Measurements from ENCODE around the gene IL1A. TPM values are rescaled to one million over a fixed set of nuclear protein-coding genes. Genes with fewer than 3 reads are reported as not detected.
A peak's percentile ranks its signal among the peaks of the same experiment; 100 is the strongest.

IL1A gene
- total RNA-seq, 1 donor, result 0.90 TPM

DNA sequence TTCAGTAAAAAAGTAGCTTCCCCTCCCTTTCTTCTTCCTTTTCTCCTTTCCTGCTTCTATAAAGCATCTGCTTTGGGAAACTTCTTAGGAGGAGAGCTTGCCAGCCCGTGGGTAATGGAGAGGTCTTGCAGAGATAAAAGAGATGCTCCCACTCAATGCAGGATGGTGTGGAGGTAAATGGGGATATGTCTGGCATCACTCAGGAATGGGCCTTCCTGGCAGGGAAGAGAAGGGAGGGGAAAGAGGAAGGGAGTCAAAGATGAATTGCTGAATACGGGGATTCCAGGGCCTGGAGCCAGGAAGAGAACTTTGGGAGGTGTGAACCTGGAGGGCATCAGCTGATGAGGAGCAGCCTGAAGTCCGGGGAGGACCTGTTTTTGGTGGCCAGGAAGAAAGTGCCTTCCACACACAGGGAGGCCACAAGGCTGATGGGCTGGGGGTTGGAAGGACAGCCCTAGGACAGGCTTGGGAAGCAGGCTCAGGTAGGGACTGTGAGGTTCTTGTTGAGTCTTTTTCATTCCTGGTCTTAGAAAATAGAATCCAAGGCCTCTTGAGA is 27.1 kb upstream of the IL1A start:
- TF ChIP-seq, protein P1, sequence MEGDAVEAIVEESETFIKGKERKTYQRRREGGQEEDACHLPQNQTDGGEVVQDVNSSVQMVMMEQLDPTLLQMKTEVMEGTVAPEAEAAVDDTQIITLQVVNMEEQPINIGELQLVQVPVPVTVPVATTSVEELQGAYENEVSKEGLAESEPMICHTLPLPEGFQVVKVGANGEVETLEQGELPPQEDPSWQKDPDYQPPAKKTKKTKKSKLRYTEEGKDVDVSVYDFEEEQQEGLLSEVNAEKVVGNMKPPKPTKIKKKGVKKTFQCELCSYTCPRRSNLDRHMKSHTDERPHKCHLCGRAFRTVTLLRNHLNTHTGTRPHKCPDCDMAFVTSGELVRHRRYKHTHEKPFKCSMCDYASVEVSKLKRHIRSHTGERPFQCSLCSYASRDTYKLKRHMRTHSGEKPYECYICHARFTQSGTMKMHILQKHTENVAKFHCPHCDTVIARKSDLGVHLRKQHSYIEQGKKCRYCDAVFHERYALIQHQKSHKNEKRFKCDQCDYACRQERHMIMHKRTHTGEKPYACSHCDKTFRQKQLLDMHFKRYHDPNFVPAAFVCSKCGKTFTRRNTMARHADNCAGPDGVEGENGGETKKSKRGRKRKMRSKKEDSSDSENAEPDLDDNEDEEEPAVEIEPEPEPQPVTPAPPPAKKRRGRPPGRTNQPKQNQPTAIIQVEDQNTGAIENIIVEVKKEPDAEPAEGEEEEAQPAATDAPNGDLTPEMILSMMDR (IDR thresholded peaks at IDR 0.05; ENCODE audit: insufficient read depth, low read length), result no peak
- no peak for DNase-seq (ENCODE audit: low read depth)
- H3K4me3 ChIP-seq (ENCODE audit: low read depth, low read length), result no peak overlapping the region

DNA sequence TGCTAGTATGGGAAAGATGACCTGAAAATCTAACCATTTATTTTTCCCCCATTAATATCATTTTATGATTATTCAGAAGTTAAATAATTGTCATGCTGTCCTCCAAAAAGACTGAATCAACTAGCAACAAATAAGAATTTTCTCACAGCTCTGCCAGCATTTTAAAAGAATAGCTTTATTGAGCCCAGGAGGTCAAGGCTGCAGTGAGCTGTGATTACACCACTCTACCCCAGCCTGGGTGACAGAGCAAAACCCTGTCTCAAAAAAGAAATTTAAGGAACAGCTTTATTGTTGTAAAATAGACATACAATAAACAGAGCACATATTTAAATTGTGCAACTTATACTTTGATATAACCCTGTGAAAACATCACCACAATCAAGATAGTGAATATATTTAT is 24.8 kb upstream of the IL1A start:
- H3K4me3 ChIP-seq (ENCODE audit: low read depth, low read length), result no peak overlapping the region
- no peak for DNase-seq (ENCODE audit: low read depth)
- TF ChIP-seq, protein P1 (IDR thresholded peaks at IDR 0.05; ENCODE audit: insufficient read depth, low read length), result no peak

GRCh38 chr2:112807233-112807807 is 23.0 kb upstream of the IL1A start:
- DNase-seq (ENCODE audit: low read depth), result no peak
- TF ChIP-seq, protein P1 (IDR thresholded peaks at IDR 0.05; ENCODE audit: insufficient read depth, low read length), result peak; percentile 28
- H3K4me3 ChIP-seq (ENCODE audit: low read depth, low read length), result no peak overlapping the region

DNA sequence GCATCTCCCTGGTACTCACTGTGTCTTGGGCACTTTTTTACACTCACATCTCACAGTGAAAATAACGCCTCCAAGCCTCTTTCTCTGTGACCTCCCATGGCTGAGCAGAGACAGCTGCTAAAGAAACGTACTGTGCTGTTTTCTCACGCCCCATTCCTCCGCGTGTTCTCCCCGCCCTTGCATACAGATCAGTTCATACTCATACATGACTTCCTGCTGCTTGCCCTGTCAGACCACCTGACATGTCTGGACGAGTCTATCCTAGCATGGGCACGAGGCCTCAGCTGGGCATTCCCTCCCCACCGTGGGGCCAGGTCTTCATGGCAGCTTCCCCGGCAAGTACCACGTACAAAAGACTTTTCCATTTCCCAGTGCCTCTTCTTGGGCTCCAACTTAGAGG is 21.2 kb upstream of the IL1A start:
- H3K4me3 ChIP-seq (ENCODE audit: low read depth, low read length), result no peak overlapping the region
- no peak for DNase-seq (ENCODE audit: low read depth)
- TF ChIP-seq, protein P1 (IDR thresholded peaks at IDR 0.05; ENCODE audit: insufficient read depth, low read length), result no peak

DNA sequence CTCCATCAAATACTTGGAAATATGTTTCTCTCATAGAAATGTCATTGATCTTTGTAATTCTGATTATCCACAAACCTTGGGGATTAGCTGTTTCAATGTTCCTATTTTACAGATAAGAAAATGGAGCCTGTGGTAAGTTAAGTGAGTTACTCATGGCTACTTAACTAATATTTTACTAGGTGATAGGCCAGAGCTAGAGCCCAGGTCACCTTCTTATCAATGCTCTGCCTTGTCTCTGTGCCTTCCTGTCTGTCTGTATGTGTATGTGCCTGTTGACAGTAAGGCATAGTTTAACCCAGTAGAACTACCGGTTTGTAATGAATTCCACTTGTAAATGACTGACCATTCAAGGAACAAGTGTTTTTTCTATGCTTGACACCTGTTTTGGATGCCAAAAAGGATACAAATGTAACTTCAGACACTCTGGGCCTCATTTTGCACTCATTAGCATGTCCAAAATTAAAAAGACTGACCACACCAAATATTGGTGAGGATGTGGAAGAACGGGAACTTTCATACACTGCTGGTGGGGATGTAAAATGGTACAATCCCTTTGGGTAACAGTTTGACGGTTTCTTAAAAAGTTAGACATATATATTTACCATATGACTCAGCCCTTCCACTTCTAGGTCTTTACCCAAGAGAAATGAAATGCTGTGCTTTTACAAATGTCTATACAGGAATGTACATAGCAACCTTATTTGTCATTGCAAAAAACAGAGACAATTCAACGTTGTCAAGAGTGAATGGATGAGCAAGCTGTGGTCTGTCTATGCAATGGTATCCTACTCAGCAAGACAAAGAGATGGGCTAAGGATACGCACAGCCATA is 19.6 kb upstream of the IL1A start:
- peak; percentile 57 for DNase-seq (ENCODE audit: low read depth)
- TF ChIP-seq, protein P1 (IDR thresholded peaks at IDR 0.05; ENCODE audit: insufficient read depth, low read length), result no peak
- no peak overlapping the region for H3K4me3 ChIP-seq (ENCODE audit: low read depth, low read length)

DNA sequence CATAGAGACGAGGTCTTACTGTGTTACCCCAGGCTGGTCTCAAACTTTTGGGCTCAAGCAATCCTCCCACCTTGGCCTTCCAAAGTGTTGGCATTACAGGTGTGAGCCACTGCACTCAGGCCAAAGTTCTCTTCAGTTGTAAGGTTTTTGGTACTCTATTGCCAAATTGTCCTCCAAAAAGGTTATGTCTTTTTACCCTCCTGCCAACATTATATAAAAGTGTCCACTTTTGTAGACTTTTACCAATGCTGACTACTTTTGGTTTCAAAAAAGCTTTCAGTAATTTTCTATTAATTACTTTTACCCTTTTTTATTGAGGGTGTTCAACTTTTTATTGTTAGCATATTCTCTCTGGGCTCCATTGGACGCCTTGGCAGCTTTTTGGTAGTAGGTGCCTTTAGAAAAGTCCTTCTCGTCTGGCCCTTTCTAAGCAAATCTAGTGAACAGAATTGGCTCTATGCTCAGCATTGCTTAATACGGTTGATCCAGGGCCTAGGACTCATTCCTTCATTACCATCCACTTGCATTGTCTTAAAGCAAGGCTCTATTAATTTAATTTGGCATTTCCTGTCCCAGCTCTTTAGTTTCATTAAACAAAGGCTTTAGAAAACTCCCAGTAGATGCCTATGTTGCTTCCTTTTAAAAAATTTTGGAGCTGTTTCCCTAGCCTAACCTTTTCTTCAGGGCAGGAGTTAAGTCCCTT is 16.7 kb upstream of the IL1A start:
- TF ChIP-seq, protein P1 (IDR thresholded peaks at IDR 0.05; ENCODE audit: insufficient read depth, low read length), result no peak
- peak; percentile 38 for DNase-seq (ENCODE audit: low read depth)

More for the DNA sequence above, 16.7 kb upstream of the IL1A start:
- H3K4me3 ChIP-seq (ENCODE audit: low read depth, low read length), result no peak overlapping the region

Data from fibroblast of the aortic adventitia (primary cell).